Lung (tissue), 12 donors: ENCODE data around the gene SLC25A48. TPM values are rescaled to one million over a fixed set of nuclear protein-coding genes. Genes with fewer than 3 reads are reported as not detected.

Experiments used
- ATAC-seq: fragments of 200-7000 bp; cut with Tn5 transposase; one replicate; pipeline ENCODE4 v1.9.1; 2020; ENCODE audit warnings: moderate number of reproducible peaks; ENCODE audit not compliant: insufficient read depth, low FRiP score
- DNase-seq, 3 donors: peaks; one replicate each; pipeline ENCODE4 v3.0.0-alpha.2; 2013 to 2017
- H3K27ac ChIP-seq, 2 donors: one replicate each; pipeline ENCODE4 v1.5.1; 2013; ENCODE audit warnings: mild to moderate bottlenecking in 2 of 2, moderate library complexity in 2 of 2, control low read depth in 1 of 2, inconsistent platforms in 1 of 2, low read depth in 1 of 2, low read length in 1 of 2
- H3K27me3 ChIP-seq, 3 donors: one replicate each; pipeline ENCODE4 v1.5.1; 2013; ENCODE audit warnings: low read length in 2 of 3; ENCODE audit not compliant: control insufficient read depth in 3 of 3, insufficient read depth in 3 of 3
- H3K36me3 ChIP-seq, 4 donors: one replicate each; pipeline ENCODE4 v1.5.1; 2013; ENCODE audit warnings: low read length in 4 of 4, mild to moderate bottlenecking in 1 of 4, moderate library complexity in 1 of 4; ENCODE audit not compliant: control insufficient read depth in 4 of 4, insufficient read depth in 4 of 4
- H3K4me1 ChIP-seq, 5 donors: one replicate each; pipeline ENCODE4 v1.5.1; 2013; ENCODE audit warnings: low read length in 5 of 5, mild to moderate bottlenecking in 2 of 5, moderate library complexity in 1 of 5; ENCODE audit not compliant: control insufficient read depth in 5 of 5, insufficient read depth in 5 of 5
- H3K4me3 ChIP-seq: one replicate; pipeline ENCODE4 v1.5.1; 2013; ENCODE audit warnings: mild to moderate bottlenecking, control low read depth, moderate library complexity
- H3K9ac ChIP-seq, 2 donors: one replicate each; pipeline ENCODE4 v1.5.1; 2013; ENCODE audit warnings: low read length in 2 of 2, control low read depth in 1 of 2; ENCODE audit not compliant: insufficient read depth in 1 of 2
- H3K9me3 ChIP-seq, 4 donors: one replicate each; pipeline ENCODE4 v1.5.1; 2013; ENCODE audit warnings: low read length in 3 of 4, mild to moderate bottlenecking in 1 of 4, moderate library complexity in 1 of 4; ENCODE audit not compliant: control insufficient read depth in 4 of 4, insufficient read depth in 3 of 4
- WGBS, 2 donors: extraction: QIAGEN DNeasy Blood & Tissue Kit; methylation state at CpG; one replicate each; pipeline ENCODE4 v1.1.7; 2013; 5-methylcytosine and 5-hydroxymethylcytosine counted together
- polyA plus RNA-seq, 2 donors: library from polyadenylated mRNA; stranded (reverse); fragments of 200-250 nt; gene quantifications; one replicate each; pipeline ENCODE4 v1.2.1, GENCODE V29; 2013
- total RNA-seq, 2 donors: library from RNA; depleted of rRNA in 1 of 2; stranded (reverse); fragments of >200 nt in 1 of 2; gene quantifications; one replicate each; pipeline ENCODE4 v1.2.1, GENCODE V29; 2014 to 2021
- TF ChIP-seq, protein P1 (sequence below): IDR thresholded peaks from 2 replicates; pipeline ENCODE4 v1.5.1; 2012; ENCODE audit warnings: mild to moderate bottlenecking; ENCODE audit errors: control extremely low read depth, extremely low read depth
- donor health status: control.
- donor health status: control.
- donor health status: Bipolar disorder and iron deficiency.
- donor health status: healthy.
- donor health status: DM: yes; HTN: yes; CAD: no.

The SLC25A48 gene
- total and polyA plus RNA-seq, 4 donors, result not detected

DNA sequence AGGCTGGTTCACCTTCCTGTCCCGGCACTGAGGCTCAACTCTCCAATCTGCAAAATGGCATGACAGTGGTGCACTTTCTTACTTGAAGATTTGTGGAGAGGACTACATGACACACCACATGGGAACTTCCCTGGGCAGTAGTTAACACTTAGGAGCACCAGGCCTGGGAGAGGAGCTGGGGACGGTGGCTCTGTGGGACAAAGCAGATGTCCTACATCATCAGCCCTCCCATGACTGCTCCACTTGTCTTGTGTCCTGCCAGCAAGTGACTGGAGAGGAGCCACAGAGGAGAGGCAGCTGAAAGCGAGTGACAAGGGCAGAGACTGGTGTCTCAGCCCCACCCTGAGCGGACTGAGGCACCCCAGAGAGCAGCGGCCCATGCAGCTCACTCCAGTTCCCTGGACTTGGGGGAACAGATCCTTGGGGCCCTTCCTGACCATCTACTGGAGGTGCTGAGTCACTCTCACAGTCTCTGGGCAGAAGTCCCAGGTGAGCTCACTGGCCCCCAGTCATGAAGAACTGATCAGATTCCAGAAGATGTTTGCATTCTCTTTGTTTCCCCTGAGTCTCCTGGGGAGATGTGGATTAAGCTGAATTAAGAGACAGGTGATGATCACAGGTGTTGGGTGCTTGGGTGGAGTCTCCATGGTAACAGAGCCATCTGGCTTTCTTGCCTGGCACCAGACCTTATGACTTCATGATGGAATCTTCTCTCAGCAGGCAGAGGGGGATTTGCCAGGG is 13.2 kb upstream of the SLC25A48 start:
- 80 to 91% methylated on average over 5 of the region's 5 CpGs for WGBS, 2 donors

DNA sequence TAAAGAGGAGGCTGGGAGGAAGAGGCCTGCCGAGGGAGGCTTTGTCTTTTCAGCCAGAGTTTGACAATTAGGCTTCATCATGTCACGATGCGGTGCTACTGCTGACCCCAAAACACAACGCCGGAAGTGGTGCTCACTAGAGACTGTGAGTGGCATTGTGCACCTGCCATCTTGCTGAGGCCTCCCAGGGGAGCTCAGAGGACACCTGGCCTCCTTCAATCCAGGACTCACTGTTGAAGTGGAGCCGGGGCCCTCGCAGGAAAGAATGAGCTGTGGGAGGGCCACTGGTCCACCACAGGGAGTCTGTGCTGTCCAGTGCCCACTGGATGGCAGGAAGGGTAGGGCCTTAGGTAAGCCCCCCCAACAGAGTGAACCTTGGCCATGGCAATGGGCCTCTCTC is 12.7 kb upstream of the SLC25A48 start:
- Histone ChIP-seq H3K9ac (no peak overlapping the region), H3K27ac (no peak overlapping the region), H3K9me3 (no peaks in the 10 kb centered on the region), H3K4me3 (no peak overlapping the region), H3K27me3 (no peaks in the 10 kb centered on the region), H3K36me3 (no peaks in the 10 kb centered on the region), H3K4me1 (no peaks in the 10 kb centered on the region)
- TF ChIP-seq, protein P1, sequence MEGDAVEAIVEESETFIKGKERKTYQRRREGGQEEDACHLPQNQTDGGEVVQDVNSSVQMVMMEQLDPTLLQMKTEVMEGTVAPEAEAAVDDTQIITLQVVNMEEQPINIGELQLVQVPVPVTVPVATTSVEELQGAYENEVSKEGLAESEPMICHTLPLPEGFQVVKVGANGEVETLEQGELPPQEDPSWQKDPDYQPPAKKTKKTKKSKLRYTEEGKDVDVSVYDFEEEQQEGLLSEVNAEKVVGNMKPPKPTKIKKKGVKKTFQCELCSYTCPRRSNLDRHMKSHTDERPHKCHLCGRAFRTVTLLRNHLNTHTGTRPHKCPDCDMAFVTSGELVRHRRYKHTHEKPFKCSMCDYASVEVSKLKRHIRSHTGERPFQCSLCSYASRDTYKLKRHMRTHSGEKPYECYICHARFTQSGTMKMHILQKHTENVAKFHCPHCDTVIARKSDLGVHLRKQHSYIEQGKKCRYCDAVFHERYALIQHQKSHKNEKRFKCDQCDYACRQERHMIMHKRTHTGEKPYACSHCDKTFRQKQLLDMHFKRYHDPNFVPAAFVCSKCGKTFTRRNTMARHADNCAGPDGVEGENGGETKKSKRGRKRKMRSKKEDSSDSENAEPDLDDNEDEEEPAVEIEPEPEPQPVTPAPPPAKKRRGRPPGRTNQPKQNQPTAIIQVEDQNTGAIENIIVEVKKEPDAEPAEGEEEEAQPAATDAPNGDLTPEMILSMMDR, result no peak
- ATAC-seq (no peak), DNase-seq (no peak)
- 86 to 92% methylated on average over 7 of the region's 7 CpGs for WGBS, 2 donors

More for the DNA sequence above, 13.2 kb upstream of the SLC25A48 start:
- H3K27ac ChIP-seq, result no peak overlapping the region
- no peak for ATAC-seq
- TF ChIP-seq, protein P1, result no peak
- H3K4me3 ChIP-seq, result no peak overlapping the region
- H3K9ac ChIP-seq, result no peak overlapping the region
- no peaks in the 10 kb centered on the region for H3K36me3 ChIP-seq
- H3K9me3 ChIP-seq, result no peaks in the 10 kb centered on the region
- H3K27me3 ChIP-seq, result no peaks in the 10 kb centered on the region
- H3K4me1 ChIP-seq, result no peaks in the 10 kb centered on the region
- no peak for DNase-seq

DNA sequence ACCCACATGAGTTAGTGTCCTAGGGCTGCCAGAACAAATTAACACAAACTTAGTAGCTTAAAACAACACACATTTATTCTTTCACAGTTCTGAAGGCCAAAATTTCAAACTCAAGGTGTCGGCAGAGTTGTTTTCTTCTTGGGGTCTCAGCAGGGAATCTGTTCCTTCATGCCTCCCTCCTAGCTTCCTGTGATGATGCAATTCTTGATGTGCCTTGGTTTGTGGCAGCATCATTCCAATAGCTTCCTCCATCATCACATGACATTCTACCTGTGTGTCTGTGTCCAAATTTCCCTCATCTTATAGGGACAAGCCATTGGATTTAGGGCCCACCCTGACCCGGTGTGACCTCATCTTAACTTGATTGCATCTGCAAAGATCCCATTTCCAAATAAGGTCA is 12.2 kb upstream of the SLC25A48 start:
- 82 to 87% methylated on average over 2 of the region's 2 CpGs for WGBS, 2 donors
- no peak overlapping the region for H3K27ac ChIP-seq

More for the DNA sequence above, 12.2 kb upstream of the SLC25A48 start:
- H3K4me1 ChIP-seq, result no peaks in the 10 kb centered on the region
- no peak overlapping the region for H3K4me3 ChIP-seq
- TF ChIP-seq, protein P1, result no peak
- H3K27me3 ChIP-seq, result no peaks in the 10 kb centered on the region
- H3K36me3 ChIP-seq, result no peaks in the 10 kb centered on the region
- no peaks in the 10 kb centered on the region for H3K9me3 ChIP-seq
- DNase-seq (no peak), ATAC-seq (no peak)
- no peak overlapping the region for H3K9ac ChIP-seq
